H1 (cell line): ENCODE measurements around the gene FBXO21. TPM values are rescaled to one million over a fixed set of nuclear protein-coding genes. Genes with fewer than 3 reads are reported as not detected.

Experiments used
- CTCF ChIA-PET: fragments of 300-600 bp; sonication (Branson Sonifier 250); formaldehyde crosslinking; loops from one replicate; lab custom pipeline; 2021; ENCODE audit not compliant: partially characterized antibody; lab: Charles Lee
- POLR2A ChIA-PET: fragments of 300-600 bp; sonication (Branson Sonifier 250); formaldehyde crosslinking; loops from one replicate; lab custom pipeline; 2021; ENCODE audit warnings: inconsistent platforms; ENCODE audit not compliant: partially characterized antibody; lab: Charles Lee
- DNase-seq, 2 experiments: peaks; one replicate each; pipeline versions ENCODE4 v3.0.0 to v3.0.0-alpha.2; 2010 to 2022; ENCODE audit warnings: low spot score in 2 of 2, low read depth in 1 of 2, mixed read lengths in 1 of 2
- FAIRE-seq: peaks from 2 replicates; lab custom pipeline; 2011; peaks lifted over from hg19 to GRCh38; lab: Jason Lieb, UNC
- H2AFZ ChIP-seq: 2 replicates; pipeline ENCODE4 v1.8.1; 2012; ENCODE audit warnings: low read length, inconsistent platforms
- H2AK5ac ChIP-seq: 2 replicates; pipeline ENCODE4 v1.6.1; 2013; ENCODE audit warnings: low read depth, low read length
- H2BK120ac ChIP-seq: replicated peaks from 2 replicates; pipeline ENCODE3; 2013; ENCODE audit warnings: low read depth, low read length, inconsistent platforms
- H2BK12ac ChIP-seq: 2 replicates; pipeline ENCODE4 v1.6.1; 2013; ENCODE audit warnings: low read depth, low read length
- H2BK15ac ChIP-seq: 2 replicates; pipeline ENCODE4 v1.6.1; 2013; ENCODE audit warnings: low read length
- H2BK20ac ChIP-seq: 2 replicates; pipeline ENCODE4 v1.6.1; 2013; ENCODE audit warnings: low read length
- H2BK5ac ChIP-seq: 2 replicates; pipeline ENCODE4 v1.6.1; 2013; ENCODE audit warnings: low read depth, low read length
- H3K14ac ChIP-seq: 2 replicates; pipeline ENCODE4 v1.6.1; 2013; ENCODE audit warnings: inconsistent platforms; ENCODE audit not compliant: insufficient read length
- H3K18ac ChIP-seq: 2 replicates; pipeline ENCODE4 v1.6.1; 2013; ENCODE audit warnings: low read length; ENCODE audit errors: extremely low read depth
- H3K23ac ChIP-seq: 2 replicates; pipeline ENCODE4 v1.6.1; 2013; ENCODE audit warnings: inconsistent platforms; ENCODE audit not compliant: insufficient read length
- H3K23me2 ChIP-seq: 2 replicates; pipeline ENCODE4 v1.6.1; 2013; ENCODE audit warnings: low read depth, low read length
- H3K27ac ChIP-seq: 2 replicates; pipeline ENCODE4 v1.6.1; 2011; ENCODE audit warnings: low read depth, low read length, inconsistent platforms
- H3K27me3 ChIP-seq, 4 experiments: replicated peaks in 1 of 4; 1 replicate in 1 of 4; 2 replicates in 3 of 4; pipeline versions ENCODE4 v1.6.1 to v1.8.1; 2011 to 2013; ENCODE audit warnings: low read length in 3 of 4, mild to moderate bottlenecking in 3 of 4, inconsistent platforms in 2 of 4, mixed read lengths in 2 of 4, moderate library complexity in 1 of 4; ENCODE audit not compliant: control insufficient read depth in 3 of 4, insufficient read depth in 3 of 4; ENCODE audit errors: extremely low read depth in 1 of 4
- H3K36me3 ChIP-seq, 4 experiments: 2 replicates each; pipeline versions ENCODE4 v1.6.1 to v1.8.1; 2011 to 2013; ENCODE audit warnings: mild to moderate bottlenecking in 4 of 4, low read length in 3 of 4, moderate library complexity in 2 of 4, control low read depth in 1 of 4, inconsistent platforms in 1 of 4; ENCODE audit not compliant: insufficient read depth in 4 of 4, control insufficient read depth in 2 of 4
- H3K4ac ChIP-seq: replicated peaks from 2 replicates; pipeline ENCODE3; 2013; ENCODE audit warnings: low read length, low read depth, mixed read lengths, inconsistent platforms; ENCODE audit not compliant: insufficient read length
- H3K4me1 ChIP-seq, 4 experiments: replicated peaks in 1 of 4; 1 replicate in 1 of 4; 2 replicates in 3 of 4; pipeline versions ENCODE4 v1.6.1 to v1.8.1; 2011 to 2013; ENCODE audit warnings: low read length in 3 of 4, inconsistent platforms in 2 of 4, mixed read lengths in 1 of 4; ENCODE audit not compliant: insufficient read depth in 4 of 4, control insufficient read depth in 3 of 4
- H3K4me2 ChIP-seq, 2 experiments: 2 replicates each; pipeline versions ENCODE4 v1.6.1 to v1.8.1; 2011 to 2013; ENCODE audit warnings: low read depth in 2 of 2, low read length in 2 of 2, control low read depth in 1 of 2, inconsistent platforms in 1 of 2, mild to moderate bottlenecking in 1 of 2; ENCODE audit not compliant: insufficient read depth in 1 of 2
- H3K4me3 ChIP-seq, 4 experiments: fragments of 200-600, 300-600 bp in 1 of 4; sonication (generic), shearing (Covaris generic), sonication (Bioruptor Twin) in 1 of 4; 2 replicates each; pipeline versions ENCODE4 v1.5.1 to v1.8.1; 2011 to 2016; ENCODE audit warnings: low read length in 4 of 4, low read depth in 3 of 4, control low read depth in 2 of 4, inconsistent platforms in 2 of 4, mild to moderate bottlenecking in 2 of 4, mixed read lengths in 1 of 4, moderate library complexity in 1 of 4; ENCODE audit not compliant: insufficient read depth in 2 of 4; ENCODE audit errors: extremely low read depth in 1 of 4
- H3K56ac ChIP-seq: replicated peaks from 2 replicates; pipeline ENCODE3; 2013; ENCODE audit warnings: low read depth, mild to moderate bottlenecking, mixed read lengths, low read length, inconsistent platforms; ENCODE audit not compliant: insufficient read length
- H3K79me1 ChIP-seq: 2 replicates; pipeline ENCODE4 v1.6.1; 2013; ENCODE audit warnings: low read depth, low read length, control low read depth
- H3K79me2 ChIP-seq, 2 experiments: 2 replicates each; pipeline versions ENCODE4 v1.6.1 to v1.8.1; 2012 to 2013; ENCODE audit warnings: low read length in 2 of 2, mild to moderate bottlenecking in 2 of 2, inconsistent platforms in 1 of 2; ENCODE audit not compliant: insufficient read depth in 2 of 2, control insufficient read depth in 1 of 2
- H3K9ac ChIP-seq, 4 experiments: replicated peaks in 1 of 4; 1 replicate in 1 of 4; 2 replicates in 3 of 4; pipeline versions ENCODE4 v1.6.1 to v1.8.1; 2011 to 2013; ENCODE audit warnings: low read depth in 3 of 4, low read length in 3 of 4, control low read depth in 2 of 4, mild to moderate bottlenecking in 2 of 4, moderate library complexity in 2 of 4, inconsistent platforms in 1 of 4; ENCODE audit errors: extremely low read depth in 1 of 4
- H3K9me3 ChIP-seq, 2 experiments: 2 replicates each; pipeline versions ENCODE4 v1.6.1 to v1.8.1; 2012 to 2013; ENCODE audit warnings: mild to moderate bottlenecking in 2 of 2, moderate library complexity in 2 of 2, control low read depth in 1 of 2, inconsistent platforms in 1 of 2, low read depth in 1 of 2, low read length in 1 of 2, mixed read lengths in 1 of 2; ENCODE audit not compliant: insufficient read depth in 2 of 2
- H4K20me1 ChIP-seq, 2 experiments: replicated peaks in 1 of 2; 2 replicates each; pipeline versions ENCODE3 to v1.8.1; 2011 to 2013; ENCODE audit warnings: inconsistent platforms in 2 of 2, low read length in 2 of 2, mild to moderate bottlenecking in 1 of 2; ENCODE audit not compliant: insufficient read depth in 2 of 2, control insufficient read depth in 1 of 2
- H4K5ac ChIP-seq: 2 replicates; pipeline ENCODE4 v1.6.1; 2013; ENCODE audit warnings: low read length, low read depth, mixed read lengths, inconsistent platforms; ENCODE audit not compliant: insufficient read length
- H4K8ac ChIP-seq: 2 replicates; pipeline ENCODE4 v1.8.0; 2013; ENCODE audit warnings: mild to moderate bottlenecking, moderate library complexity, low read length, inconsistent platforms; ENCODE audit not compliant: insufficient read depth; ENCODE audit errors: extremely low read depth
- H4K91ac ChIP-seq: replicated peaks from 2 replicates; pipeline ENCODE3; 2013; ENCODE audit warnings: low read length, mixed read lengths, inconsistent platforms; ENCODE audit not compliant: insufficient read length
- FOSL1 ChIP-seq: IDR thresholded peaks from 2 replicates; pipeline ENCODE4 v1.6.1; 2011; ENCODE audit warnings: mild to moderate bottlenecking, low read depth, low read length, moderate library complexity; ENCODE audit not compliant: insufficient read depth
- HDAC2 ChIP-seq, 2 experiments: fragments of 300-600 bp in 1 of 2; sonication (generic) in 1 of 2; IDR thresholded peaks; 2 replicates each; pipeline ENCODE4 v1.6.1; 2011 to 2012; ENCODE audit warnings: low read depth in 2 of 2, low read length in 2 of 2, mild to moderate bottlenecking in 2 of 2, moderate library complexity in 2 of 2, borderline replicate concordance in 1 of 2, inconsistent platforms in 1 of 2
- KDM1A ChIP-seq: fragments of 200-600, 300-600 bp; sonication (generic); IDR thresholded peaks from 2 replicates; pipeline ENCODE4 v1.7.1; 2016; ENCODE audit warnings: mild to moderate bottlenecking, low read length, borderline replicate concordance
- MAFK ChIP-seq: IDR thresholded peaks from 2 replicates; pipeline ENCODE4 v1.6.1; 2012; ENCODE audit warnings: low read depth, mild to moderate bottlenecking, improper control_type of control experiment, low read length
- RNF2 ChIP-seq: fragments of 200-900, 300-1000 bp; sonication (generic); IDR thresholded peaks from 2 replicates; pipeline ENCODE4 v1.7.1; 2016; ENCODE audit warnings: borderline replicate concordance, low read depth, mild to moderate bottlenecking, antibody characterized with exemption, low read length; ENCODE audit not compliant: poor library complexity, severe bottlenecking; ENCODE audit errors: missing control alignments
- WGBS, 2 experiments: shearing (Covaris generic) in 1 of 2; methylation state at CpG; one replicate each; pipeline versions ENCODE4 v1.1.6 to v1.1.7; 2013 to 2015; ENCODE audit warnings: low lambda C conversion rate in 2 of 2, mixed read lengths in 2 of 2, inconsistent platforms in 1 of 2, low coverage in 1 of 2, missing lambda C conversion rate in 1 of 2; ENCODE audit not compliant: insufficient replicate concordance in 2 of 2, insufficient coverage in 1 of 2, insufficient read length in 1 of 2; ENCODE audit errors: extremely low coverage in 1 of 2, missing lambda C conversion rate in 1 of 2; 5-methylcytosine and 5-hydroxymethylcytosine counted together
- polyA plus RNA-seq, 7 experiments: library from polyadenylated mRNA; depleted of rRNA in 3 of 7; stranded (reverse) in 5 of 7; unstranded in 2 of 7; fragments of >200 nt in 5 of 7; fragments of 200-250 nt in 2 of 7; gene quantifications; 1 replicate in 5 of 7; 2 replicates in 1 of 7; 4 replicates in 1 of 7; pipeline versions ENCODE4 v1.2.1 to v1.2.3, GENCODE V29; 2011 to 2013; ENCODE audit warnings: missing spikeins in 2 of 7, mixed read lengths in 2 of 7
- total RNA-seq: library from RNA; stranded (reverse); fragmentation: NEBNext Ultra II Directional; extraction: Animal tissue kit (Norgen Biotek cat#: 25700); gene quantifications from 2 replicates; pipeline ENCODE4 v1.2.1, GENCODE V29; 2021

FBXO21 gene
- total and polyA plus RNA-seq, 2 of the 8 experiments (the other 6 are each of a cell fraction or from before 2014, with no cell fraction given), result 57.0 to 80.6 TPM

- Histone ChIP-seq H3K27ac (no peak overlapping the region), H3K18ac (no peak overlapping the region), H4K91ac (no peak overlapping the region), H4K5ac (no peak overlapping the region), H2AK5ac (no peak overlapping the region), H2BK12ac (no peak overlapping the region), H3K9me3 (no peaks in the 10 kb centered on the region), H2BK15ac (no peak overlapping the region), H2AFZ (no peak overlapping the region), H3K4me2 (no peak overlapping the region), H3K23ac (no peak overlapping the region), H3K27me3 (no peaks in the 10 kb centered on the region), H3K79me2 (no peaks in the 10 kb centered on the region), H3K36me3 (no peaks in the 10 kb centered on the region), H3K4ac (no peak overlapping the region), H4K20me1 (no peaks in the 10 kb centered on the region), H2BK20ac (no peak overlapping the region), H2BK120ac (no peak overlapping the region), H3K56ac (no peak overlapping the region), H3K14ac (no peak overlapping the region), H3K4me3 (no peak overlapping the region), H3K79me1 (no peaks in the 10 kb centered on the region), H2BK5ac (no peak overlapping the region), H3K9ac (no peak overlapping the region), H3K4me1 (peaks cover 0 to 4% (median under 1%) of the 10 kb centered on the region in 4 experiments; a peak in 2 of 7 replicates), H4K8ac (no peak overlapping the region), H3K23me2 (no peaks in the 10 kb centered on the region)
- CTCF ChIA-PET, result interaction anchor here (0.5 to 6.8 kb wide), 35 partner anchors 8 to 934 kb away, joined by 3 to 65 read pairs (median 4); no protein-coding TSS in a partner anchor
- DNase-seq (no peak), FAIRE-seq (no peak)
- POLR2A ChIA-PET, result interaction anchor here (1.1 to 1.4 kb wide), 2 partner anchors 146 to 624 kb away, joined by 3 read pairs; no protein-coding TSS in a partner anchor
- TF ChIP-seq FOSL1 (no peak), HDAC2 (IDR thresholded peaks at IDR 0.05; ENCODE audit: borderline replicate concordance in 1 of 2, low read depth in 2 of 2, low read length in 2 of 2) (no peak), KDM1A (no peak), RNF2 (no peak), MAFK (no peak)
- 73% methylated on average over 2 of the region's 2 CpGs; no CpG with 5 or more reads in 1 of the 2 experiments for WGBS, 2 experiments
These were observed 23.1 kb upstream of the FBXO21 start for GRCh38 chr12:117213295-117213808.
